ENCODE results near the gene OR8B2.
"Not testable (repeated sequence)": the region's sequence is repeated elsewhere in the genome, so short reads cannot be mapped to it uniquely, and the experiment has no call there.

Gene OR8B2, protein sequence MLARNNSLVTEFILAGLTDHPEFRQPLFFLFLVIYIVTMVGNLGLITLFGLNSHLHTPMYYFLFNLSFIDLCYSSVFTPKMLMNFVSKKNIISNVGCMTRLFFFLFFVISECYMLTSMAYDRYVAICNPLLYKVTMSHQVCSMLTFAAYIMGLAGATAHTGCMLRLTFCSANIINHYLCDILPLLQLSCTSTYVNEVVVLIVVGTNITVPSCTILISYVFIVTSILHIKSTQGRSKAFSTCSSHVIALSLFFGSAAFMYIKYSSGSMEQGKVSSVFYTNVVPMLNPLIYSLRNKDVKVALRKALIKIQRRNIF

DNA sequence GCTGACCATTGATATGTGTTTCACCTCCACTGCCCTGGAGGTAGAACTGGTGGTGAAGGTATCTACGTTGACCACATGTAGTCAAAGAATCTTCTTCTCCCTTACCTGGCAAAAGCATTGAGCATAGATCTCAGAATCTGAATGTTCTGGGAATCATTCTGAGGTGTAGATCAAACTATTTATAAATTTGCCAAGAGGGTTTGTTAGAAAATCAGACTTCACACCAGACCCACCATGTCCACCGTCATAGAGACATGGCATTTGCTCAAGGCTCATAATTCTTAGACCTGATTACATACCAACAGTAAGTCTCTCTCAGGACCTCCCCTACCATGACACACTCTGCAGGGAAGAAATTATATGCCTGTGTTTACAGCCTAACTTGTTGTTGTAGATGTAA, at the start of gene OR8B2:
Gene OR8B2 (minus strand): TSS at position 101 of the 400 bp plus-strand sequence. CDS start 1,156 bp downstream, outside the sequence.
- DNase-seq = no peak

DNA sequence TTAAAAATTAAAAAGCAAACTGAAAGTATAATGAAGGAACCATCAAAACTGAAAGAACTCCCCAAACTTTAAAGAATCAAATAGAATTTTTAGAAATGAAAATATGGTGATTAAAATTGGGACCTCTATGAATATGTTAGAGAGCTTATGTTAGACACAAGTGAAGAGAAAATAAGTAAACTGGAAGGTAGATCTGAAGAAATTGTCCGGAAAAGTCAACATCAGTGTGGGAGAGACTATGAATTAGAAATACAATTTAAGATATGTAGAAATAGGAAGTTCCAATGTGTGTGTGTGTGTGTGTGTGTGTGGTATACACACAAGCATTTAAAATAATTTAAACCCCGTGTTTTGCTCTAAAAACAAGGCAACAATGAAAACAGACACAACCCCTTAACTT, 45.3 kb upstream of the OR8B2 start:
- DNase-seq = no peak

DNA sequence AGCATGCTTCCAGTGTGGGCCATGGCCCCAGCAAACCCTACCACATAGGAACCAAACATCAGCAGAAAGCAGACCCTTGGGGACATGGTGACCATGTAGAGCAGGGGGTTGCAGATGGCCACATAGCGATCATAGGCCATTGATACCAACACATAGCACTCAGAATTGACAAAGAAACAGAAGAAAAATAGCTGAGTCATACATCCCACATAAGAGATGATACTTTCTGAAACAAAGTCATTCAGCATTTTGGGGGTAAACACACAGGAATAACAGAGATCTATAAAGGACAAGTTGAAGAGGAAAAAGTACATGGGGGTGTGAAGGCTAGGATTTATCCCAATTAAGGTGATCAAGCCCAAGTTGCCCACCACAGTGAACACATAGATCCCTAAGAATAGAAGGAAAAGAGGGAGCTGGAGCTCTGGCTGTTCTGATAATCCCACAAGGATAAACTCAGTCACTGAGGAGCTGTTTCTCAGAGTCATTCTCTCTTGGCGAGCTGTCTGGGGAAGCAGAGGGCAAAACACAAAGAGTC, 40.2 kb upstream of the OR8B2 start, which contains the start of gene OR8B4:
Gene OR8B4 (minus strand): TSS at position 488 of the 538 bp plus-strand sequence. CDS start 0 bp downstream, at position 488.
- no peak for DNase-seq

DNA sequence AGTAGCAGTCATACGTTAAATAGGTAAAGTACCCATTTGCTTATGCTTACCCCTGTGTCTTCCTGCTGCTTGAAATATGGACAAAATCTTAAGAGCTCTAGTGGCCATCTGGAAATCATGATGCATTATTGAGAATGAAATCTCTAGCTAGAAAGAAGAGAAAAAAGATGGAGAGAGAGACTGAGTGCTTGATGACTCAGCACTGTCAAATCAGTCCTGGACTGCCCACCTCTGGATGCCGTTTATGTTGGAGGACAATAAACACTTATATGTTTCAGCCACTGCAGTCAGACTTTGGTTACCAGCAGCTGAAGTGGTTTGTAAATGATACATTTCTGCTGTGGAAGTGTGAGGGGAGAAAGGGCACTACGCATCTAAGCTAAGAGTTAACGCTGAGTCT, 36.7 kb upstream of the OR8B2 start:
- no peak for DNase-seq

DNA sequence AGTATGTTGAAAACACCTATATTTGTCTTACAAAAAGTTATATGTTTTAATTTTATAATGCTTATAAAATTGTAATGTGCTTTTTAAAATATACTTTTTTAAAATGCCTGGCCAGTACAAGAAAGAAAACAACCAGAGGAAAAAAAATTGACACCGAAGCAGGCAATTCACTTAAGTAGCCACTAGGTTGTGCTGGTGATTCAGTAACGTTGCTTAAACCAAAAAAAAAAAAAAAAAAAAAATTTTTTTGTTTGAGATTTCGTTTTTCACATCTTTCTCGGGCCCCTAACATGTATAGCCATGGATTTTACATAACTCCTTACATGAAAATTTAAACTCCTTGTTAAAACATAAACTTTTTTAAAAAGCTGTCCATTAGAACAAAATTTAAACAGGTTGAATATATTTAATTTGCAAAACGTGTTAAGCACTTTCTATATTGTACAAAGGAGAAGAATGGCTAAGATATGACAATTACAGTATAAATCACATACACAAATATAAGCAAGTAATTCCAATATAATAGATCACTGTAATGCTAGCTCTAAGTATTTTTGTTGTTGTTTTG, 31.1 kb upstream of the OR8B2 start:
- DNase-seq = no peak

DNA sequence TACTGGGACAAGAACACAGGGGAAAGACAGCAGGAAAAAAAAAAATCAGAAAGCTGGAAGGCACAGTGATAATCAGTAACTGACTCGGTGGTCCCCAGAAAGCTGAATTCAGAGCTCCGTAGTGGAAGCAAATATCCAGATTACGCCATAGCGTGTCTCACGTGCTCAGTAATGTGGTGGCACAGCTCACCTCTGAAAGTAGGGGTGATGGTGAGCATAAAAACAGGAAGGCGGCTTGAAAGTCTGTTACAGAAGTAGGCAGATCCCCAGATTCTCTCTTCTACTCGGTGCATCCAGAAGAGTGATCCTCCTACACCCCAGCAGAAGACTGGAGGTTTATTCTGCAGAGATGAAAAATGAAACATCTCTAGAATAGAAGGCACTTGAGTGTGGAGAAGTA, 25.6 kb upstream of the OR8B2 start:
- no peak for DNase-seq

DNA sequence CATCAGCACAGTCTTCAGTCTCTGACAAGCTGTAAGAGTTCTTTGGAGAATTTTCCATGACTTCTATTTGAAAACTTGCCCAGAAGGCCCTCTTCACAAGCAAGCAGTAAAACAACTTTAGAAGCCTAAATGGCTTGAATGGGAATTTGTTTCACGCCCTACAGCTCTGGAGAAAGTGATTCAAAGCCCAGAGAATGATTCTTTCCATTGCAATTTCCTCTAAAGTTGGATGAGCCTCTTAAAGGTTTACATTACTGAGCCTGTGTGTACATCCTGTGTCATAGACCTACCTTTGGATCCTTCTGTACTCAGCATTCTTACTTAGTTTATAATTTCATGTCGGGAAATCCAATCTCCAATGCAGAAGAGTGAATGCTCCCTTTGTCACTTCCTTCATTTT, 21.3 kb upstream of the OR8B2 start:
- DNase-seq = no peak

DNA sequence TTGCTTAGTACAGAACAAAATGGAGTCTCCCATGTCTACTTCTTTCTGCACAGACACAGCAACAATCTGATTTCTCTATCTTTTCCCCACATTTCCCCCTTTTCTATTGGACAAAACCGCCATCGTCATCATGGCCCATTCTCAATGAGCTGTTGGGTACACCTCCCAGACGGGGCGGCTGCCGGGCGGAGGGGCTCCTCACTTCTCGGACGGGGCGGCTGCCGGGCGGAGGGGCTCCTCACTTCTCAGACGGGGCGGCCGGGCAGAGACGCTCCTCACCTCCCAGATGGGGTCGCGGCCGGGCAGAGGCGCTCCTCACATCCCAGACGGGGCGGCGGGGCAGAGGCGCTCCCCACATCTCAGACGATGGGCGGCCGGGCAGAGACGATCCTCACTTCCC, 18.9 kb upstream of the OR8B2 start:
- DNase-seq = not testable (repeated sequence)

DNA sequence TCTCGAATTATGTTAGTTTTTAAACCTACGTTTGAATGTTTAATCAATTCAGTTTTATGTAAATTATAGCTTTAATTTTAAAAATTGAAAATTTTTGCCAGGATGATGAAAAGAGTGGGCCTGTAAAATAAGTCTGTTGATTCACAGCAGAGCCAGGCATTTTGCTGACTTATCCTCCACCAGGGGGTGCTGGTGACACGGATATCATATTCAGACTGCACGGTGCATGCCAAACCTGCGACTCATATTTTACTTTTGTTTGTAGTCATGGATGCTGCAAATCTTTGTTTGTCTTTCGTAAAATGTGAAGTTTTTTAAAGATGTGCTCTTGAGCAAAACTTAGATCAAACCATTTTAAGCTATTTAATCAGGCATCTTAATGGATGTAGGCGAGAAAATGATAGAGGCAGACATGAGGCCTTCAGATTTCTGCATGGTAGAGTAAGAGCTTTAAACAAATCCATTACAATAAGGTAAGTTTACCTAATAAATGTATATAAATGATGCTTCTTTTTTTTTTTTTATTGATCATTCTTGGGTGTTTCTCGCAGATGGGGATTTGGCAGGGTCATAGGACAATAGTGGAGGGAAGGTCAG, 18.1 kb upstream of the OR8B2 start:
- no peak for DNase-seq

DNA sequence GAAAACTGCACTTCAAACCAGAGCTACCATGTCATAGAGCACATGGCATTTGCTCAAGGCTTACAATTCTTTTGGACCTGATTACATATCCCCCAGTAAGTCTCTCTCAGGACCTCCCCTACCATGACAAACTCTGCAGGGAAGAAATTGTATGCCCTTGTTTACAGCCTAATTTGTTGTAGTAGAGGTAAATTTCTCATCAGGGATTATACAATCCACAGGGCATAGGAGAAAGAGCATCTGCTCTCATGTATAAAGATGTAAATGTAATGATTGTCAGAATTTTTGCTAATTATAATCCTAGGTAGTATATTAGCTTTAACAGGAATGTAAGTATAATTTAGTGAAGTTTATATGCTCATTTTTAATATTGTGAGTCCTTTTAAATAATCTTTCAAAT, 14.6 kb upstream of the OR8B2 start, which contains the start of gene OR8B3:
Gene OR8B3 (minus strand): TSS at position 101 of the 400 bp plus-strand sequence. CDS start 1,673 bp downstream, outside the sequence.
- DNase-seq = no peak

DNA sequence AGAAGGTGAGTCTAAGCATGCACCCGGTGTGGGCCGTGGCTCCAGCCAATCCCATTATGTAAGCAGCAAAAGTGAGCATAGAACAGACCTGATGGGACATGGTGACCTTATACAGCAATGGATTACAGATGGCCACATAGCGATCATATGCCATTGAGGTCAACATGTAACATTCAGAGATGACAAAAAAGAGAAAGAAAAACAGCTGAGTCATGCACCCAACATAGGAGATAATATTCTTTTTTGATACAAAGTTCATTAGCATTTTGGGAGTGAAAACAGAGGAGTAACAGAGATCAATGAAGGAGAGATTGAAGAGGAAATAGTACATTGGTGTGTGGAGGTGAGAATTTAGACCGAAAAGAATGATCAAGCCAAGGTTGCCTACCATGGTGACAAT, 12.5 kb upstream of the OR8B2 start:
- DNase-seq = not testable (repeated sequence)

DNA sequence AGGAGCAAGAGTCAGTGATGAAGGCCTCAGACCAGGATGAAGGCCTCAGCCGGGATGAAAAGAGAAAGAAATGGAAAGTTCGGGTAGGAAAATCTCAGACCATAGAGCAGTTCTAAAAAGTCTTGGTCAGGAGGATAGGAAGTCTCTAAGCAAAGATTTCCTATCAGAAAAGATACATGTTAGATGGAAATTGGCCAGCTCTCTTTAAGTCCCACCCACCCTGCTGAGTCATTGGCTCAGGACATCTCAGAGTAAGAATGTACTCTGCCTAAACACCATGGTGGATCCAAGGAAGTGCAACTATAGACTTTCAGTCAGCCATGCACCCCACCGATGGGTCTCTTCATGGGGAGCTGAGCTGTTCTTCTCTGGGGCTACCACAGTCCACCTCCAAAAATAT, 10.1 kb upstream of the OR8B2 start:
- no peak for DNase-seq

DNA sequence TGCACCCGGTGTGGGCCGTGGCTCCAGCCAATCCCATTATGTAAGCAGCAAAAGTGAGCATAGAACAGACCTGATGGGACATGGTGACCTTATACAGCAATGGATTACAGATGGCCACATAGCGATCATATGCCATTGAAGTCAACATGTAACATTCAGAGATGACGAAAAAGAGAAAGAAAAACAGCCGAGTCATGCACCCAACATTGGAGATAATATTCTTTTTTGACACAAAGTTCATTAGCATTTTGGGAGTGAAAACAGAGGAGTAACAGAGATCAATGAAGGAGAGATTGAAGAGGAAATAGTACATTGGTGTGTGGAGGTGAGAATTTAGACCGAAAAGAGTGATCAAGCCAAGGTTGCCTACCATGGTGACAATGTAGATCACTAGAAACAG, 1.4 kb downstream of the OR8B2 start:
- DNase-seq = not testable (repeated sequence)

DNA sequence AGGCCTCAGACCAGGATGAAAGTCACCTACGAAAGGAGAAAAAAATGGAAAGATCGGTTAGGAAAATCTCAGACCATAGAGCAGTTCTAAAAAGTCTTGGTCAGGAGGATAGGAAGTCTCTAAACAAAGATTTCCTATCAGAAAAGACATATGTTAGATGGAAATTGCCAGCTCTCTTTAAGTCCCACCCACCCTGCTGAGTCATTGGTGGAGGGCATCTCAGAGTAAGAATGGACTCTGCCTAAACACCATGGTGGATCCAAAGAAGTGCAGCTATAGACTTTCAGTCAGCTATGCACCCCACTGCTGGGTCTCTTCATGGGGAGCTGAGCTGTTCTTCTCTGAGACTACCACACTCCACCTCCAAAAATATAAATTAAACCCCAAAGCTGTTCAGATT, 3.7 kb downstream of the OR8B2 start:
- DNase-seq = no peak

DNA sequence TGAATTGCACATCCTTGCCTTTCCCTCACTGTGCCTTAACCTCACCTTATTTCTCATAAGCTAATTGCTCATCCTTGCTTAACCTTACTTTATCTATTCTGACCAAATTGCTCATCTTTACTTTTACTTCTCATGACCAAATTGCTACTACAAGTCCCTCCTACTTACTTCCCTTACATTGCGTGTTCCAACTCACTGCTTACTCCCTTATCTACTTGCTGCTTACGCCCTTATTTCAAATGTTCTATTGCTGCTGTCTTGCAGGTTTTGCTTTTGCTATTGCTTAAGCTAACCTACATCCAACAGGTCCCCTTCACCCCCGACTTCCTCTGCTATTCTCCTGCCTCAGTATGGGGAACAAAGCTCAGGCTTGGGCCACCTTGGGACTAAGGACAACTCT, 8.0 kb downstream of the OR8B2 start:
- no peak for DNase-seq

DNA sequence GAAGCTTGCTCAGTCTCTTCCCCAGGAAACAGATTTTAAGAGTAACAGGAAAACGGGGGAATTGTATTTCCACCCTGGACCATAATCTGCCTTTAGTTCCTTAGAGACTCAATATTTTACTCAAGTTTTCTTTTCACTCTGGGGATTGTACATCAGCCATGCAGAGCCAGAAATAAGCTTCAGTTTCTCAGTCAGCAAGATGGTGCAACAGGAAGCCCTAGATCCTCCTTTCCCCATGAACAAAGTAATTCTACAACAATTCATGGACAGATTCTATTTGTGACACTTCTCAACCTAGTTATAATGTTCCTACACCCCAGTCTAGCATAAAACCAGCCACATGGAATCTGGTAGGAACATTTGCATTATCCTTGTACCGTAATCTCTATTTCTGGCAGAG, 24.7 kb downstream of the OR8B2 start:
- no peak for DNase-seq

DNA sequence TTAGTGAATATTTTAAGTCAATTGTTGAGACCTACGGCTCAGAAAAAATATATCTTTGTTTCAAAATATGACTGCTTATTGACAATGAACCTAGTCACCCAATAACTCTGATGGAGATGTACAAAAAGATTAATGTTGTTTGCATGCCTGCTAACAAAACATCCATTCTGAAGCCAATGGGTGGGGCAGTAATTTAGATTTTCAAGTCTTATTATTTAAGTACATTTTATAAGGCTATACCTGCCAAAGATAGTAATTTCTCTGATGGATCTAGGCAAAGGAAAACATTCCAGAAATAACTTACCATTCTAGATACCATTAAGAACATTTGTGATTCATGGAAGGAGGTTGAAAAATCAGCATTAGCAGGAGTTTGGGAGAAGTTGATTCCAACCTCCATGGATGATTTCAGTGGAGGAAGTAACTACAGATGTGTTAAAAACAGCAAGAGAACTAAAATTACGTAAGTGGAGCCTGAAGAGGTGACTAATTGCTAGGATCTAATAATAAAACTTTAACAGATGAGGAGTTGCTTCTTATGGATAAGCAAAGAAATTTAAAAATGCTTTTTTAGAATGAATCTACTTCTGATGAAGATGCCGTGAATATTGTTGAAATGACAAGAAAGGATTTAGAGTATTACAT, 37.9 kb downstream of the OR8B2 start:
- DNase-seq = no peak

DNA sequence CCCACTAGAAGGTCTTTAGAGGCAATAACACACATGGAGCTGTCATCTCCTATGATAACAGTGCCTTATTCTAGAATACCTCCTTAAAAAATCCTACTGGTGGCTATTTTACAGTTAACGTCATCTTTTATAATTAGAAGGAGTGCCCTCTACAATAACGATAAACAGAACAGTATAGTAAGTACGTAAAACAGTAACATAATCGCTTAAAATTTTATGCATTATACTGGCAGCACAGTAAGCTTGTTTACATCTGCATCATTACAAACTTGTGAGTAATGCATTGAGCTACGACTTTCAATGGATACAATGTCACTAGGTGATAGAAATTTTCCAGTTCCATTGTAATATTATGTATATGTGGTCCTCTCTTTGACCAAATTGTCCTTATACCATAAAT, 40.0 kb downstream of the OR8B2 start:
- DNase-seq = no peak

DNA sequence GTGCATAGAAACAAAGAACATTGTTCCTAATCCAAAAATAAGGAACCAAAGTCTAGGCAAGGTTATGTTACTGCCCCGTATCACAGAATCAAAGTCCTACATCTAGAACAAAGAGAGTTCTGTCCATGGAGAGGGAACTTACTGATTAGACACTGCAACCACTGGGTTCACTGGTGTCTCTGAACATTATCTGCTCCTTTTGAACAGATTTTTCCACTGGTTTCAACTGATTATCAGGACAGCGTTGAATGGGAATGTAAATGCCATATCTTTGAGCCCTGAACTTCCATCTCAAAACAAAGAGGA, 44.2 kb downstream of the OR8B2 start:
- no peak for DNase-seq

DNA sequence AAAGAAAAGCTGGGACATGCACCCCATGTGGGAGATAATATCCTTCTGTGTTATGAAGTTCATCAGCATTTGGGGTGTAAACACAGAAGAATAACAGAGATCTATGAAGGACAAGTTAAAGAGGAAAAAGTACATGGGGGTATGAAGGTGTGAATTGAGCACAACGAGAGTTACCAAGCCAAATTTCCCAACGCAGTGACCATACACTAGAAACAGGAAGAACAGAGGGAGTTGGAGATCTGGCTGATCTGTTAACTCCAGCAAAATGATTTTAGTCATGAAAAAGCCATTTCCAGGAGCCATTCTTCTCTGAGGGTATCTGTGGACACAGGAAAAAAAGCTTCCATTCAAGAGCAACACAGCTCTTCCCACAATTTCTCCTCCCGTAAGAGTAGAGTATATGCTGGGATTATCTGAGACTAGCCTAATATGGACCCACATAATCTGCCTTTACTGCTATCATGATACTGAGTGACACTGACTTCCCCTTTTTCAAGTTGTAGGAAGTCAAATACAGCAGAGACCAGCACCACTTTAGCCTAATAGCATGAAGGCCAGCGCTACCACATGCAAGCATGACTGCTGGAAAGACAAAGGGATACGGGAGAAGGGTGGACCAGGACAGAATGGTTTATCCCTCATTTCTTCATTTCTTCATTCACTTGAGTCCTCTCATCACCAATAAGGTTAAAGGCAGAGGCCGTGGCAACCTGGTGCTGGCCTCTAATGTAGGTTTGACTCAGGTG, 44.7 kb downstream of the OR8B2 start:
- DNase-seq = no peak

Measured in NCI-H2081 treated with DMSO at 0.1 percent for 48 hours (cell line).